ENCODE measurements around the gene GRIK2.

The GRIK2 gene

GRCh38 chr6:101429270-101429669 is 35.8 kb downstream of the GRIK2 start:
- no peaks in the 10 kb centered on the region for H3K36me3 ChIP-seq (ENCODE audit: control insufficient read depth, insufficient read depth, low read length)
- H3K27me3 ChIP-seq (ENCODE audit: control insufficient read depth, insufficient read depth, low read length), result no peaks in the 10 kb centered on the region
- no peak overlapping the region for H3K4me3 ChIP-seq (ENCODE audit: low read depth, low read length)
- H3K9ac ChIP-seq (ENCODE audit: low read depth, low read length), result no peak overlapping the region
- no peaks in the 10 kb centered on the region for H3K9me3 ChIP-seq (ENCODE audit: control insufficient read depth, insufficient read depth, low read length)
- H3K4me1 ChIP-seq (ENCODE audit: control insufficient read depth, insufficient read depth, low read length), result peaks cover 10% of the 10 kb centered on the region
- H3K27ac ChIP-seq (ENCODE audit: low read depth, low read length), result no peak overlapping the region

- Histone ChIP-seq H3K9ac (ENCODE audit: low read depth, low read length) (no peak overlapping the region), H3K27ac (ENCODE audit: low read depth, low read length) (no peak overlapping the region), H3K4me1 (ENCODE audit: control insufficient read depth, insufficient read depth, low read length) (peaks cover 10% of the 10 kb centered on the region), H3K9me3 (ENCODE audit: control insufficient read depth, insufficient read depth, low read length) (no peaks in the 10 kb centered on the region), H3K36me3 (ENCODE audit: control insufficient read depth, insufficient read depth, low read length) (no peaks in the 10 kb centered on the region), H3K4me3 (ENCODE audit: low read depth, low read length) (no peak overlapping the region), H3K27me3 (ENCODE audit: control insufficient read depth, insufficient read depth, low read length) (no peaks in the 10 kb centered on the region)
These were observed 36.3 kb downstream of the GRIK2 start for GRCh38 chr6:101429845-101430244.

- H3K27ac ChIP-seq (ENCODE audit: low read depth, low read length), result no peak overlapping the region
- no peak overlapping the region for H3K9ac ChIP-seq (ENCODE audit: low read depth, low read length)
- H3K27me3 ChIP-seq (ENCODE audit: control insufficient read depth, insufficient read depth, low read length), result no peaks in the 10 kb centered on the region
- no peaks in the 10 kb centered on the region for H3K9me3 ChIP-seq (ENCODE audit: control insufficient read depth, insufficient read depth, low read length)
- no peaks in the 10 kb centered on the region for H3K36me3 ChIP-seq (ENCODE audit: control insufficient read depth, insufficient read depth, low read length)
- peaks cover 15% of the 10 kb centered on the region for H3K4me1 ChIP-seq (ENCODE audit: control insufficient read depth, insufficient read depth, low read length)
- H3K4me3 ChIP-seq (ENCODE audit: low read depth, low read length), result no peak overlapping the region
These were observed 39.6 kb downstream of the GRIK2 start for GRCh38 chr6:101433141-101433540.

GRCh38 chr6:101434601-101435000 is 41.1 kb downstream of the GRIK2 start:
- H3K4me1 ChIP-seq (ENCODE audit: control insufficient read depth, insufficient read depth, low read length), result peaks cover 5% of the 10 kb centered on the region; the same call in 1 of the 2 replicates
- no peak overlapping the region for H3K27ac ChIP-seq (ENCODE audit: low read depth, low read length)
- H3K9ac ChIP-seq (ENCODE audit: low read depth, low read length), result no peak overlapping the region
- no peaks in the 10 kb centered on the region for H3K36me3 ChIP-seq (ENCODE audit: control insufficient read depth, insufficient read depth, low read length)
- no peaks in the 10 kb centered on the region for H3K9me3 ChIP-seq (ENCODE audit: control insufficient read depth, insufficient read depth, low read length)
- H3K27me3 ChIP-seq (ENCODE audit: control insufficient read depth, insufficient read depth, low read length), result no peaks in the 10 kb centered on the region
- no peak overlapping the region for H3K4me3 ChIP-seq (ENCODE audit: low read depth, low read length)

GRCh38 chr6:101435038-101435437 is 41.5 kb downstream of the GRIK2 start:
- Histone ChIP-seq H3K27ac (ENCODE audit: low read depth, low read length) (no peak overlapping the region), H3K4me1 (ENCODE audit: control insufficient read depth, insufficient read depth, low read length) (peaks cover 5% of the 10 kb centered on the region; the same call in 1 of the 2 replicates), H3K4me3 (ENCODE audit: low read depth, low read length) (no peak overlapping the region), H3K27me3 (ENCODE audit: control insufficient read depth, insufficient read depth, low read length) (no peaks in the 10 kb centered on the region), H3K9ac (ENCODE audit: low read depth, low read length) (no peak overlapping the region), H3K9me3 (ENCODE audit: control insufficient read depth, insufficient read depth, low read length) (no peaks in the 10 kb centered on the region), H3K36me3 (ENCODE audit: control insufficient read depth, insufficient read depth, low read length) (no peaks in the 10 kb centered on the region)

- Histone ChIP-seq H3K27me3 (ENCODE audit: control insufficient read depth, insufficient read depth, low read length) (no peaks in the 10 kb centered on the region), H3K4me1 (ENCODE audit: control insufficient read depth, insufficient read depth, low read length) (peaks cover 8% of the 10 kb centered on the region; the same call in 1 of the 2 replicates), H3K9me3 (ENCODE audit: control insufficient read depth, insufficient read depth, low read length) (no peaks in the 10 kb centered on the region), H3K4me3 (ENCODE audit: low read depth, low read length) (no peak overlapping the region), H3K9ac (ENCODE audit: low read depth, low read length) (no peak overlapping the region), H3K27ac (ENCODE audit: low read depth, low read length) (no peak overlapping the region), H3K36me3 (ENCODE audit: control insufficient read depth, insufficient read depth, low read length) (no peaks in the 10 kb centered on the region)
These were observed 46.3 kb downstream of the GRIK2 start for GRCh38 chr6:101439790-101440189.

- Histone ChIP-seq H3K4me3 (ENCODE audit: low read depth, low read length) (no peak overlapping the region), H3K36me3 (ENCODE audit: control insufficient read depth, insufficient read depth, low read length) (no peaks in the 10 kb centered on the region), H3K9me3 (ENCODE audit: control insufficient read depth, insufficient read depth, low read length) (no peaks in the 10 kb centered on the region), H3K27me3 (ENCODE audit: control insufficient read depth, insufficient read depth, low read length) (no peaks in the 10 kb centered on the region), H3K4me1 (ENCODE audit: control insufficient read depth, insufficient read depth, low read length) (peaks cover 3% of the 10 kb centered on the region; the same call in 1 of the 2 replicates), H3K9ac (ENCODE audit: low read depth, low read length) (no peak overlapping the region), H3K27ac (ENCODE audit: low read depth, low read length) (no peak overlapping the region)
These were observed 49.8 kb downstream of the GRIK2 start for GRCh38 chr6:101443315-101443714.

GRCh38 chr6:101444717-101445116 is 51.2 kb downstream of the GRIK2 start:
- Histone ChIP-seq H3K4me3 (ENCODE audit: low read depth, low read length) (no peak overlapping the region), H3K36me3 (ENCODE audit: control insufficient read depth, insufficient read depth, low read length) (no peaks in the 10 kb centered on the region), H3K9ac (ENCODE audit: low read depth, low read length) (no peak overlapping the region), H3K27ac (ENCODE audit: low read depth, low read length) (no peak overlapping the region), H3K27me3 (ENCODE audit: control insufficient read depth, insufficient read depth, low read length) (no peaks in the 10 kb centered on the region), H3K4me1 (ENCODE audit: control insufficient read depth, insufficient read depth, low read length) (peaks cover 16% of the 10 kb centered on the region), H3K9me3 (ENCODE audit: control insufficient read depth, insufficient read depth, low read length) (no peaks in the 10 kb centered on the region)

- Histone ChIP-seq H3K27me3 (ENCODE audit: control insufficient read depth, insufficient read depth, low read length) (no peaks in the 10 kb centered on the region), H3K9me3 (ENCODE audit: control insufficient read depth, insufficient read depth, low read length) (no peaks in the 10 kb centered on the region), H3K4me1 (ENCODE audit: control insufficient read depth, insufficient read depth, low read length) (peaks cover 17% of the 10 kb centered on the region), H3K4me3 (ENCODE audit: low read depth, low read length) (no peak overlapping the region), H3K27ac (ENCODE audit: low read depth, low read length) (no peak overlapping the region), H3K36me3 (ENCODE audit: control insufficient read depth, insufficient read depth, low read length) (no peaks in the 10 kb centered on the region), H3K9ac (ENCODE audit: low read depth, low read length) (no peak overlapping the region)
These were observed 52.0 kb downstream of the GRIK2 start for GRCh38 chr6:101445527-101445926.

GRCh38 chr6:101450901-101451300 is 57.4 kb downstream of the GRIK2 start:
- H3K4me1 ChIP-seq (ENCODE audit: control insufficient read depth, insufficient read depth, low read length), result peaks cover 13% of the 10 kb centered on the region
- no peak overlapping the region for H3K9ac ChIP-seq (ENCODE audit: low read depth, low read length)
- no peak overlapping the region for H3K4me3 ChIP-seq (ENCODE audit: low read depth, low read length)
- no peak overlapping the region for H3K27ac ChIP-seq (ENCODE audit: low read depth, low read length)
- H3K27me3 ChIP-seq (ENCODE audit: control insufficient read depth, insufficient read depth, low read length), result no peaks in the 10 kb centered on the region
- H3K36me3 ChIP-seq (ENCODE audit: control insufficient read depth, insufficient read depth, low read length), result no peaks in the 10 kb centered on the region
- no peaks in the 10 kb centered on the region for H3K9me3 ChIP-seq (ENCODE audit: control insufficient read depth, insufficient read depth, low read length)

- Histone ChIP-seq H3K9ac (ENCODE audit: low read depth, low read length) (no peak overlapping the region), H3K9me3 (ENCODE audit: control insufficient read depth, insufficient read depth, low read length) (no peaks in the 10 kb centered on the region), H3K36me3 (ENCODE audit: control insufficient read depth, insufficient read depth, low read length) (no peaks in the 10 kb centered on the region), H3K27ac (ENCODE audit: low read depth, low read length) (no peak overlapping the region), H3K4me1 (ENCODE audit: control insufficient read depth, insufficient read depth, low read length) (peaks cover 13% of the 10 kb centered on the region), H3K27me3 (ENCODE audit: control insufficient read depth, insufficient read depth, low read length) (no peaks in the 10 kb centered on the region), H3K4me3 (ENCODE audit: low read depth, low read length) (no peak overlapping the region)
These were observed 58.5 kb downstream of the GRIK2 start for GRCh38 chr6:101451981-101452380.

- Histone ChIP-seq H3K4me3 (ENCODE audit: low read depth, low read length) (no peak overlapping the region), H3K36me3 (ENCODE audit: control insufficient read depth, insufficient read depth, low read length) (no peaks in the 10 kb centered on the region), H3K27ac (ENCODE audit: low read depth, low read length) (no peak overlapping the region), H3K4me1 (ENCODE audit: control insufficient read depth, insufficient read depth, low read length) (peaks cover 13% of the 10 kb centered on the region), H3K9me3 (ENCODE audit: control insufficient read depth, insufficient read depth, low read length) (no peaks in the 10 kb centered on the region), H3K9ac (ENCODE audit: low read depth, low read length) (no peak overlapping the region), H3K27me3 (ENCODE audit: control insufficient read depth, insufficient read depth, low read length) (no peaks in the 10 kb centered on the region)
These were observed 59.7 kb downstream of the GRIK2 start for GRCh38 chr6:101453221-101453620.

Data from HUES48 (cell line).